ENCODE data around the gene STX19.

GRCh38 chr3:94069194-94069813 lies 40.9 kb upstream of the STX19 start:
- peak; percentile 54 to 72 (median 66) for TF ChIP-seq CTCF (IDR thresholded peaks at IDR 0.05)
- no peak for TF ChIP-seq POLR2A (IDR thresholded peaks at IDR 0.05)

All from right lobe of liver (tissue), 4 donors.